Cardiac fibroblast (primary cell): ENCODE measurements around the gene OR4C5.
"Not testable (repeated sequence)": the region's sequence is repeated elsewhere in the genome, so short reads cannot be mapped to it uniquely, and the experiment has no call there.

Source experiments
- DNase-seq, 2 donors: peaks; one replicate each; pipeline versions ENCODE4 v3.0.0 to v3.0.0-alpha.2; 2010; ENCODE audit warnings: low read depth in 2 of 2
- H3K4me3 ChIP-seq, 2 donors: replicated peaks in 1 of 2; 1 replicate in 1 of 2; 2 replicates in 1 of 2; pipeline ENCODE4 v1.5.1; 2011; ENCODE audit warnings: low read depth in 2 of 2, low read length in 2 of 2, mild to moderate bottlenecking in 2 of 2, moderate library complexity in 1 of 2
- CTCF ChIP-seq: IDR thresholded peaks from one replicate; pipeline ENCODE4 v1.5.1; 2011; ENCODE audit warnings: low read depth, mild to moderate bottlenecking, low read length, inconsistent platforms

Gene OR4C5

GRCh38 chr11:48366365-48366764 is at the start of gene OR4C5:
OR4C5 (minus strand) TSS chr11:48366465; CDS start chr11:48366465, 0 bp downstream.
- no peak for DNase-seq
- no peak within 1 kb of the TSS for H3K4me3 ChIP-seq

GRCh38 chr11:48384670-48385069 is 18.4 kb upstream of the OR4C5 start:
- DNase-seq, result no peak
- no peak for TF ChIP-seq CTCF
- H3K4me3 ChIP-seq, result no peak overlapping the region

More at GRCh38 chr11:48366365-48366764, at the start of gene OR4C5:
- TF ChIP-seq CTCF, result no peak

- not testable (repeated sequence) for DNase-seq, H3K4me3 ChIP-seq
These were observed 17.9 kb upstream of the OR4C5 start for GRCh38 chr11:48384151-48384550.

- not testable (repeated sequence) for H3K4me3 ChIP-seq, DNase-seq
These were observed 5.0 kb downstream of the OR4C5 start for GRCh38 chr11:48361289-48361688.

- DNase-seq, result no peak
These were observed 11.6 kb downstream of the OR4C5 start for GRCh38 chr11:48354677-48355076.

GRCh38 chr11:48354013-48354412 is 12.3 kb downstream of the OR4C5 start:
- H3K4me3 ChIP-seq, result no peak overlapping the region
- no peak for DNase-seq
- TF ChIP-seq CTCF, result no peak

More at GRCh38 chr11:48354677-48355076, 11.6 kb downstream of the OR4C5 start:
- H3K4me3 ChIP-seq, result no peak overlapping the region
- no peak for TF ChIP-seq CTCF

GRCh38 chr11:48346286-48346685 is 20.0 kb downstream of the OR4C5 start:
- not testable (repeated sequence) for DNase-seq, H3K4me3 ChIP-seq

- not testable (repeated sequence) for H3K4me3 ChIP-seq, DNase-seq
These were observed 23.8 kb downstream of the OR4C5 start for GRCh38 chr11:48342505-48342904.

- H3K4me3 ChIP-seq, result no peak overlapping the region
- no peak for DNase-seq
- TF ChIP-seq CTCF, result no peak
These were observed 24.8 kb downstream of the OR4C5 start for GRCh38 chr11:48341466-48341865.

GRCh38 chr11:48324620-48325019 is 41.6 kb downstream of the OR4C5 start, which contains the start of gene OR4C3:
OR4C3 (plus strand) TSS chr11:48324920; CDS start chr11:48325022, 102 bp downstream.
- not testable (repeated sequence) for DNase-seq, H3K4me3 ChIP-seq

GRCh38 chr11:48319813-48320212 is 46.5 kb downstream of the OR4C5 start:
- not testable (repeated sequence) for H3K4me3 ChIP-seq, DNase-seq
